Measurements from ENCODE around the gene CHCHD3.

The CHCHD3 gene

GRCh38 chr7:132760244-132760623, 321.7 kb downstream of the CHCHD3 start:
- no peak for DNase-seq

- no peak for DNase-seq
These were observed 322.2 kb downstream of the CHCHD3 start for GRCh38 chr7:132759482-132760243.

GRCh38 chr7:132758986-132759385, 322.9 kb downstream of the CHCHD3 start:
- DNase-seq: no peak

GRCh38 chr7:132757783-132758182, 324.1 kb downstream of the CHCHD3 start:
- no peak for DNase-seq

GRCh38 chr7:132756484-132756990, 325.4 kb downstream of the CHCHD3 start:
- DNase-seq: no peak

GRCh38 chr7:132755538-132756483, 326.1 kb downstream of the CHCHD3 start:
- no peak for DNase-seq

- no peak for DNase-seq
These were observed 329.5 kb downstream of the CHCHD3 start for GRCh38 chr7:132752431-132752830.

- no peak for DNase-seq
These were observed 330.6 kb downstream of the CHCHD3 start for GRCh38 chr7:132751244-132751647.

- no peak for DNase-seq
These were observed 331.2 kb downstream of the CHCHD3 start for GRCh38 chr7:132750530-132751217.

GRCh38 chr7:132750096-132750495, 331.8 kb downstream of the CHCHD3 start:
- DNase-seq: no peak

- DNase-seq: no peak
These were observed 336.4 kb downstream of the CHCHD3 start for GRCh38 chr7:132745510-132745909.

GRCh38 chr7:132743974-132744373, 337.9 kb downstream of the CHCHD3 start:
- no peak for DNase-seq

- no peak for DNase-seq
These were observed 339.7 kb downstream of the CHCHD3 start for GRCh38 chr7:132742189-132742612.

- DNase-seq: no peak
These were observed 341.7 kb downstream of the CHCHD3 start for GRCh38 chr7:132740176-132740575.

- no peak for DNase-seq
These were observed 342.5 kb downstream of the CHCHD3 start for GRCh38 chr7:132739271-132739955.

- DNase-seq: no peak
These were observed 343.6 kb downstream of the CHCHD3 start for GRCh38 chr7:132738254-132738653.

- no peak for DNase-seq
These were observed 346.4 kb downstream of the CHCHD3 start for GRCh38 chr7:132735476-132735875.
